GM18868 (cell line): Measurements from ENCODE around the gene SETBP1.

Source experiments
- ATAC-seq: cut with Tn5 transposase; IDR thresholded peaks from one replicate; pipeline ENCODE4 v1.9.1; 2021; ENCODE audit warnings: mild to moderate bottlenecking, moderate library complexity; ENCODE audit not compliant: unreplicated experiment

SETBP1 gene

DNA sequence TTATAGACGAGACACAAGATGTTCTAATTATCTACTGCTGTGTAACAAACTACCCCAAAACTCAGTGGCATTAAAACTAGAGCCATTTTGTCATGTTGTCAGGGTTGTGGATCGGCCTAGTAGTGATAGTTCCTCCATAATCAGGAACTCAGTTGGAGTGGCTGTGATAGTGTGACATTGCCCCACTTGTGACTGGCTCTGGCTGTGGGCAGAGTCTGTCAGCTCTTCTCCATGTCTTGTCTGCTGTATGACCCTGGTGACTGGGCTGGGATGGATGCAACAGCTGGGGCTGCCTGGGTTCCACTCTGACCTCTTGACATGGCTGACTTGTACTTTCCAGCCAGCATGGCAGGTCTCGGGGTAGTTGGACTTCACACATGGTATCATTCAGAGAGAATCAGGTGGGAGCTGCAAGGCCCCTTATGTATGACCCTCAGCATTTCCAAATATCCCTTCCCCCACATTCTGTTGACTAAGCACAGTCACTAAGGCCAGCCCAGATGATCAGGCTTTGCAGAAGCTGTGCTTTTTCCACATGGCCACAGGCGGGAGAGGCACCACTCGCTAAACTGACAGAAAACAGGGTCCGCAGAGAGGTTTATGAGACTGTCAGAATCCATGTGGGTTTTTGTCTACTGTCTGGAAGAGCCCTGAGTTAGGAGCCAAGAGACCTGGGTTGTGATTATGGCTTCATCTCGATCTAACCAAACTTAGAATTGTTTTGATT lies 50.3 kb downstream of the SETBP1 start:
- no peak for ATAC-seq

DNA sequence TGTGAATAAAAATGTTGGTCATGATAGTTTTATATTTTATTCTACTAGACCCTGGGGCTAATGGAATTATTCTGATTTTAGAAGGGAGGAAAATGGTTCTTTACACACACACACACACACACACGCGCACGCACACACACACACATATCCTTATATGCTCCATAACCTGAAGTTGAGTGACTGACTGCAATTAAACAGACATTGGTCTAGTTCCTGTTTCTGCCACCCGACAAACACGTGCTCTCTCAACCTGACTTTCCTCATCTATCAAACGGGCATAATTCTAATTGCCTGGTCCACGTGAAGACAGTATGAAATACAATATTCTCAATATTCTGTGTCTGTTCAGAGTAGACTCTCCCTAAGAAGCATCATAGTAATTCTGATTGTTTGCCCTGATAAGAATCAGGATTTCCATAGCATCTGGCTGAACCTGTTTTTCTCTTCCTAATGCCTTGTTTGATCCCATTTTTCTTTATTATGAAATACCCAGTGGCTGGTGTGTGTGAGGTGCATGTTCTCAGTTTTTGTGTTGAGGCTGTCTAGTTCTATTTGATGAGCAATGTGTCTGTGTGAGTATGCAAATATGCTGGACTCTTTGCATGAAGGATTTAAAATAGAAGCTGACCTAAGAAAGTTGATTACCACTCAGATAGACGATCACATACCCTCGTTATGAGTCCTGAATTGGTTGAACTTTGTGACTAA lies 51.0 kb downstream of the SETBP1 start:
- peak; percentile 54 for ATAC-seq

DNA sequence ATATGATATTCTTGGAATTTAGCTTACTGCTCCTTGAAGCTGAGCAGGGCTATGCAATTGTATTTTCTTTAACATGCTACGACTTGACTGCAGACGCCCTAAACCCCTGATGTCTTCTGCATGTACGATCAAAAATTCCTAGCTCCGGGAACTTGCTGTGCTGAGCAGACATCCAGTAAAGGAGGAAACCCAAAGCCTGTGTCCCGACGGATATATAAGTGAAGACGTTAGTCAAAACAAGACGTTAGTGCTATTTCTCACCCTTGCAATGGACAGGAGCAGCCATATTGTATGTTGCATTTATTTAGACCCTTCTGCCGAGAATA lies 51.5 kb downstream of the SETBP1 start:
- ATAC-seq, result no peak

DNA sequence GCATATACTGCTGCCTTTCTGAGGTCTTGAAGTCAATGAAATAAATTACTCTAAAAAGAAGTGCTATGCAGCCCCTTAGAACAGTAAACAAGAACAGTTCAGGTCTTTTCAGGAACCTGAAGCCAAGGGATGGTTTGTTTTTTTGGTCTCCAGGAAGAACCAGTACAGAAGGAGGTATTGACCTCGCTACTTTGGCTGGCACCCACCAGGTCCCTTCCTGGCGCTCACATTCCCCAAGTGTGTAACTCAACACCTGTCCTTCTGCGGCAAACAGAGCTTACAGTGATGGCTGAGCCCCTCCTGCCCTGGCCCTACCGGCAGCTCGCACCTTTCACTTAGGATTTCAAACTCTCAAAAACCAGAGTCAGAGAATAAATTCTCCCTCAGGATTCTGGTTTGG lies 51.9 kb downstream of the SETBP1 start:
- no peak for ATAC-seq

DNA sequence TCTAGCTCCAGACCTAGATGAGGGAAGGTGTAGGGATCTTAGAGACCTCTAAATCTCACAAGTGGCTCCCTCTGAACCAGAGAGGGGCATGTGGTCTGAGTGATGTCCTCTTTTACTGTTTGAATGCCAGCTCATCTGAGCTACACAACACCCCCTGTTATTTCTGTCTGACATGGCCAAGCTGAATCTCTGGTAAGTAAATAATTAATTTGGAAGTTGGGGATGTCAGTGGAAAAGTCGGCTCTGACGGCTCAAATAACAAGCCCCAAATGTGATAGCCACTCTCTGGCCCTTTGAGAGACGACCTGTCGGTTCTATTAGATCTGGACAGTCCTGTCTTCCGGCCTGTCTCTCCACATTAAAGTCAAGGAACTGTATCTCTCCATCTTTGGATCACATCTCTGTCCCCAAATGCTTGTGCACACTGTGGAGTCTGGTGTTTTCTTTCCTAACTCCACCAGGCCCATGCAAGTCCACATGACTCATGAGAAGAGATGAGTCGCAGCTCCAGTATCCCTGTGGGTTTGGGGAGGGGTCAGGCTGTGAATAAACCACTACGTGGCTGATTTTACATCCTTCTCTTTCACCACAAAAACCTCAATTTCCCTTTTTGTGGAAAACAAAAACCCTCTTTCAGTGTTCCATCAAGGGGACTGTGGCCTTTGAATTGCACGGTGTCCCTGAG lies 52.5 kb downstream of the SETBP1 start:
- ATAC-seq, result no peak

DNA sequence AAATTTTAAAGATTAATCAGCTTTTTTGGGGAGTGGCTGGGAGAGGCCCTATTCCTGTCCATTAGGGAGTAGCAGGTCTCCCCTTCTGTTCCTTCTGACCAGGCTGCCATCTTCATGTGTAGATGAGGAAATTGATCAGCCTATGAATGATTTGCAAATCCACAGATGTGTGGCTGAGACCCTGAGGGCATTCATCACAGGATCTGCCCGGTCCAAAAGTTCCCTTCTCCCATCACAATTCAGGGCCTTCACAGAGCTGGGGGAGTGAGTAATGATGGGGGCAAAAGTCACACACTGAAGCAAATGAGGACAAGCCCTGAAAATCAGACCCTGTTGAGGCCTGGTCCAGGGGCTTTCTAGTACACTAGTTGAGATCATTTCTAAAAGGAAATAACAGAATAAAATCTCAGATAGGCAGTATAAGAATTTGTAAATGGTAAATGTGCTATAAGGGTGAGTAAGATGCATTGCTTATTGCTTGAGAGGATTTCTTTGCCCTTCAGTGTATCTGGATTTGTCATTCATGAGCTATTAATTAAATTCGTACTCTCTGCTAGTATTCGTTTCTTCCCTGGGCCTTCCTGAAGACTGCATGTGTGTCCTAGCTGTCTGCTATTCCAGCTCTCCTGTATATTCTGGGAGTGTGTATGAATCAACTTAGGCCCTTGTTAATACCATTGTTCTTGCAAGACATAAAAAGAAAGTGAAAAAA lies 53.2 kb downstream of the SETBP1 start:
- no peak for ATAC-seq

DNA sequence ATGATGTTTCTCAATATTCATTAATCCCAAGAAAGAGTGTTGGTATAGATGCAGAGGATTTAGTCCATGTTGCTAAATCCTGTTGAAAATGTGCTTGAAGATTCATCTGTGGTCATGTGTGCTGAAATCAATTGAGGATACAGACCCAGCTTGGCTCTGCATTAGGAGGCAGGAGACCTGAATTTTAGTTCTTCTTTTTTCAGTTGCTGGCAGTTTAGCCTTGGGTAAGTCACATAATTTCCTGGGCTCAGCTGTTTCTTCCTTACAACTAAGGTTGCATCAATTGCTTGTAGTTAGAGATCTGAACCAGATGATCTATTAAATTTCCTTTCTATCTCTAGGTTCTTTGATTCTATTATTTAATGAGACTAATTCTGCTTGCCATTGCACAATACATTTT lies 54.4 kb downstream of the SETBP1 start:
- no peak for ATAC-seq

DNA sequence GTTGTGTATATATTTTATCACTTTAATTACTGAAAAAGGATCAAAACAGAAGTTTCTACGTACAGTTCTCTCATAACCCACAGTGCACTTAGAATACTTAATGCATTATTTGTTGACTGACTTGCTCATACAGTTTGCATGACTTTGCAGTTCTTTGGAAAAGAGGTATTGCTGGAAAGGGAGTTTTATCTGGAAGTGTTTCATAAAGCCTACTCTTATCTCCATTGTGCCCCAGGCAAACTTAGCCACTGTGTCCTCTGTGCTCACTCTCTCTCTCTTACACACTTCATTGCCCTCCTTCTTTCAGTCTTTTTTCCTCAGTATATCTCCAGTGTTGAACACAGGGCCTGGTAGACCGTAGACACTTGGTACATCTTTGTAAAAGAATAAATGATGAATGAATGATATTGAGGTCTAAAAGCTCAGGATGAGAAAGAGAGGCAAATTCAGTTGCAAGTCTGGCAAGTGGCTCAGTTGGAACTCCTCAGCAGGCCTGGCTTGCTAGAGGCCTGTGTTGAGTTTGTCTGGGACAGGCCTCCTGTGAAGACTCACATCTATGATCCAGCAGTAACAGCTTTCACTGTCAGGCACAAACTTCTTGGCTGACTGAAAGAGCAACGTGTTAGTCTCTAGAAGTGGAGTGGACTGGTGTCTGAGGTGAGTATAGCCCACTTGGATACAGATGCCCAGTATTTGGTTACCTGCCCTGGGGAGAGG lies 56.1 kb downstream of the SETBP1 start:
- ATAC-seq, result no peak

DNA sequence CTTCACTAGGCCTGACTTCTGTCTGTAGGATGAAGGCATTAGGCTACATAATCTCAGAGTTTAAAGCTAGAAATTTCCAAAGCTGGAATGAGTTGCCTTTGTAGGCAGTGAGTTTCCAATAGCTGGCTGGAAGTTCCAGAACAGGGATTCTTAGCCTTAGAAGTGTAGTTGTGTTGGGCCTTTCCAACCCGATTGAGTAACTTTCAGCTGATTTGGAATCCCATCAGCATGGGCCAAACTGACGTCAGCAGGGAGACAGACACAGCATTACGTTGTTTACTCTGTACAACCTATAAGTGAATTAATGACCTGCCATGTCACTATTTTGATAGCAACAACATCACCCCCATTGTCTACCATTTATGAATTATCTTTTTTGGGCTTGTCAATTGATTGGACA lies 56.9 kb downstream of the SETBP1 start:
- ATAC-seq, result no peak

DNA sequence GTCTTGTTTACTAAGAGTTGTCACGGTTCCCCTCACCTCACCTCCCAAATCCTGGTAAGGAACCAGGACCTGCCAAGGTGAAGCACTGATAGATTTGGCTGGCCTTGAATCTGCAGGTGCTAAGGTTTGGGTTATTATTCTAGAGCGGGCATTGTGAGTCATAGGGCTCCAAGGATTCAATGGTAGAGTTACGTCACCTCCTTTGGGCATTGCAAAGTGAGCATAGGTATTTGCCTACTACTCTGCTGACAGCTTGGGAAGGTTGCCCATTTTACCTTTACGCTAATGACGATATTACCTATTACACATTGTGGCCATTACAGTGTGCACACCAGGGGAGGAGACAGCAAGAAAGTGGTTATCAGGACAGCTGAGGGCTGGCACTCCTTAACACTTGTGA lies 59.3 kb downstream of the SETBP1 start:
- no peak for ATAC-seq

DNA sequence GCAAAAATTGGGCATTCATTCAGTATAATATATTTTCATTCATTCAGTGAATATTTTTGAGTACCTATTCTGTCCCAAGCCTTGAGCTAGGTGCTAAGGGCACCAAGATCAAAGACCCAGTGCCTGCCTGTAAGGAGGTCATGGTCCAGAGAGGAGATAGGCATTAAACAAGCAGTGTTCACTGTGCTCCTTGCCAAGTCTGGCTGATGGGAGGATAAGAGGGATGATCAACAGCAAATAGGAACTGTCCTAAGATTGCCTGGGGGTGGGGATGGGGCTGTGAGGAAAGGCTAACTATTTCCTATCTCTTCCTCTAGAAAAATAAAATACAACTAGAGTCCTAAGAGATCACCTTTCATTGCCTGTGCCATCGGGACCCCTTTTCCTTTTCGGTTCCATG lies 60.4 kb downstream of the SETBP1 start:
- no peak for ATAC-seq

DNA sequence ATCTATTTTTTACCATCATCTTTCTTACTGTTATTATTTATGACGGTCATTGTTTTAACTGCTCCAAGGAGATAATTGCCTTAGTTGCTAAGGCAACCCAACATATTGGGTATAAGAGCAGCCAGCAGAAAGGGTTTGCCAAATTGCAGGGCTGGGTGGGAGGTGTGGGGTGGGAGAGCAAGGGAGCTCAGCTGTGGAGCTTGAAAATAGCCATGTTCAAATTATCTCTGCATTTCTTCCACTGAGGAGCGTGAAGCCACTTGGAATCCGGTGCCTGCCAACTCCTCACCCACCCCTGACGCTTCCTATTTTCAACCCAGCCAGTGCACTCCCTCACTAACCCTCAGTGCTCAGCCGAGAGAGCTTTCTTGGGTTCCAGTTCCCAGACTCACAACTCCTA lies 60.8 kb downstream of the SETBP1 start:
- ATAC-seq, result no peak

DNA sequence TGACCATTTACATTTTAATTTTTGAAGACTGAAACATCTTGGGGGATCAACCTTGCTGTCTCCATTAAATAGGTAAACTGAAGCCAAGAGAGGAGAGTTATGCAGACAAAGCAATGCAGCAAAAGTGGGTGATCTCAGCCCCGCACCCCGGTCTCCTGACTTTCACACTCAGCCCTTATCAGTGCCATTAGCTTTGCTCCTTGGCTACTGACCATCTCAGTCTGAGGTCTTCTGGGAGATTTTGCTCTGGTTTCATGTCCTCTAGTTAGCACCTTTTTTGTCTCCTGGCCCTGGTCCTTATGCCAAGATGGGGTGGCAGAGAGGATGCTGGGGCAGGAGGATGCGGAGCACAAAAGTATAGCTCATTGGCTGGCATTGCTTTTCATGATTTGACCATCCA lies 61.4 kb downstream of the SETBP1 start:
- ATAC-seq, result no peak

DNA sequence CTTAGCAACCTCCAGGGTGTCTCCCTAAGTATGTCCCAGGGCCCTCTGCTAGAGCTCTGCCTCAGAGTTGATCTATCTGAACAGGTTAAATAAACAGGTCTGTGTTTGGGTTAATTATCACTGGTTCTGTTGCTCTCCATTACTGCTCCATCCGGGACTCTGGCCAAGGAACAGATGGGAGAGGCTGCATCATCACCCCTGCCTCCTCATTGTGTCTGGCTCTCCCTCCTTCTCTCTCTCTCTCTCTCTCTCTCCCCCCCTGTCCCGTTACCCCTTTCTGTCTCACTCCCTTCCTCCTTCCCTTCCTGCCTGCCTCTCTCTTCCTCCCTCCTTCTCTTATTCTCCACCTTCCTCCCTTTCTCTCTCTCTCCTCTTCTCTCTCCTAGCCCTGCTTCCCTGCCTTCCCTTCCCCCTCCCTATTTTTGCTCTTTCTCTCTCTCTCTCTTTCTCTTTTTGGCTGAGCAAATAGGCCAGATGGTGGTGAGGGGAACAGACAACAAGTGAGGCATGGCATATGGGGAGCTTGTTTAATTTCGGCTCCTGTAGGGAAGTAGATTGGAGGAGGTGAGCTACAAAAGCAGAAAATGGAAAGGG lies 62.1 kb downstream of the SETBP1 start:
- ATAC-seq, result no peak

DNA sequence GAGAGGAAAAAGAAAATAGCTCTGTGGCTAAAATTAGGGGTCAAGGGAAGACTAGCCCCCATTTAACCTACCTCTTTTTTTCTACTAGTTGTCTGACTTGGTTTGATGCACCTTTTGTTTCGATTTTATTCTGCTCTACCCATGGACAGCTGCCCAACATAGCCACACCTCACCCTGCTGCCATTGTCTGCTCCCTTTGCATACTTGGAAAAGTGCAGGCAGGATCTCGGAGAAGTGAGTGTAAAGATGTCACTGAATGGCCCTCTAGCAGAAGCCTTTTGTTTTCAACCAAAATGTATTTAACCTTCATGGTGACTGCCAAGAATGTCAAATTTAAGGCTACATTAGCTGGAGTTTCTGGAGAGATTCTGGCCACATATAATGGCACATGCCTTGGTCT lies 62.9 kb downstream of the SETBP1 start:
- no peak for ATAC-seq

DNA sequence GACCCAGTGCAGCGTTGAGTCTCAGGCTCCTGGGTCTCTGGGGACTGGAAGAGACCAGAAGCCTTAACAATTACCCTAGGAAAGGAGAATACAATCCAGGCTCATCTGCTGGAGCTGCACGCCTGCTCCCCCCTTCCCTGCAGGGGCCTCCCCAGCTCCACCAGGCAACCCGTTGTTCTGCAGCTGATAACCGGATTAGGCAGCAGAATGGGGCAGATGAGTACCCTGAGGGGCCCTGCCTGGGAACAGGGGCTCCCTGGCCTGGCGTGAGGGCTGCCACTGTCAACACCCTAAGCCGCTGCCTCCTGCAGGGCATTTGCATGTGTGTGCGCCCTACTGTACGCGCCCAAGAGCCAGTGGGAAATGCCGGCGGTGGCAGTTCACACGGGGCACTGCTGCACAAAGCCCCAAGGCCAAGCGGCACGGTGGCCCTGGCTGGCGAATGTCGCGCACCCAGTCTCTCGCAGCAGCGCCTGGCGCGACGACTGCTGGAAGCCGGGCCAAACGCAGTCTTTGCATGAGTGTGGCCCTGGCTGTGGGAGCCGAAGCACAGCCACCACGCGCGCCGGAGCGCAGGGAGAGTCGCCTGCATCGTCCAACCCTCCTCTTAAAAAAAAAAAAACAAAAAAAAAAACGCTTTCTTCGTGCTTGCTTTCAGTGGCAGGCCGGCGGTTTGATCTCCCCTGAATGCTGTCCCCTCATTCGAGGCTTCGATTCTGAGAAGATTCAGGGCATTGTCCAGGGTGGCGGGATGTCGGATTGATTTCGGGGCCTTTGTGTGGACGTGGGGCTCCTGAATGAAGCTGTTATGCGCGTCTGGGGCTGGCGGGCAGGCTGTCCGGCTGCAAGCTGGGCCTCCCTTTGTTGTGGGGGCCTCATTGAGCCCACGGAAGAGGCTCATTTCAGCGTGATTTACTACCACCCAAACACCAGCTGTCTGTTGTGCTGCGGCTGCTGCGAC lies 63.8 kb downstream of the SETBP1 start:
- ATAC-seq, result no peak

DNA sequence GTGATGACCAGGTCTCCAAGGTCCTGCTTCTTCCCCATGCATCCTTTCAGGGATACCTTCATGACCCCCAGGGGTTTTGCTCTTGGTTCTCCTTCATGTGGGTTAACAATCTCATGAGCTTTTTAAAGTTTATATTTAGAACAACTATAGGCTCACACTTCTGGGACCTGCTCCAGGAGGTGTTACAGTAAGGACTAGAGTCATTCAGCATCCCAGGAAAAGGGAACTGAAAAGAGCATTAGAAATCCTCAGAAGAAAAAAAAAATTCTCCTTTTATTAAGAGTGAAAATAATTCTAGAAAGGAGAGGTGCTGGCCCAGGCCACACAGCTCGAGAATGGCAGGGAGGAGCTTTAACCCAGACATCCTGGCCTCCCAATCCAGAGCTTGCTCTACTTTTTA lies 66.5 kb downstream of the SETBP1 start:
- ATAC-seq, result no peak

DNA sequence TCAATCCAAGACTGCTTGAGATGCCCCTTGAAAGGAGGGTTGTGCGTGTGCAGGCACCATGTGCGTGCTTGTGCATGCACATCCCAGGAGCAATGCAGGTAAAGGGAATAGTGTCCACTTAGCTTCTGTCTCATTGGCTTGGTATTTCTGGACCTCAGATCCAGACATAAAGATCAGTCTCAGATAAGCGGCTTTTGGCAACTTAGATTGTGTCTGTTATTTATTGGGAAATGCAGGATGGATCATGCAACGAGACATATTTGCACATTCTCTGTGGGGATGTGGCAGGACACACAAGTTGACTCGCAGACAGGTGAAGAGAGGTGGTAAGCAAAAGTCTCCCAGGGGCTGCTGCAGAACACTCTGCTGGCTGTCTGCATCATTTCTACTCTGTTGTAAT lies 67.9 kb downstream of the SETBP1 start:
- ATAC-seq, result no peak

DNA sequence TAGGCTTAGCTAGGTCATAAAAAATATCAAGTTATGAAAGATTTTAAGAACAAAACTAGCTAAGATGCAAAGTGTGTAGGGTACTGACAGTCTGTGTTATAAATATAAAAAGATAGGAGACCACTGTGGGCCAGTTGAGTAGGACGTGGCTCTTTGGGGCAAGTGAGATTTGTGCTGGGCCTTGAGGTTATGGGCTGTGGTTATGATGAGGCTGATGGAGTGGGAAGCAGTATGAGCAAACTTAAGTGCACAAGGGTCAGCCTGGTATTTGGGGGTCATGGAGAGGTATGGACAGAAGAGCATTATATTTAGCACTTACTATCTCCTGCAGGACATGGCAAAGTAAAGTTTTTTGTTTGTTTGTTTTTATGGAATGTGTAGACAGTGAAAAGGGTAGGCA lies 70.1 kb downstream of the SETBP1 start:
- ATAC-seq, result no peak

DNA sequence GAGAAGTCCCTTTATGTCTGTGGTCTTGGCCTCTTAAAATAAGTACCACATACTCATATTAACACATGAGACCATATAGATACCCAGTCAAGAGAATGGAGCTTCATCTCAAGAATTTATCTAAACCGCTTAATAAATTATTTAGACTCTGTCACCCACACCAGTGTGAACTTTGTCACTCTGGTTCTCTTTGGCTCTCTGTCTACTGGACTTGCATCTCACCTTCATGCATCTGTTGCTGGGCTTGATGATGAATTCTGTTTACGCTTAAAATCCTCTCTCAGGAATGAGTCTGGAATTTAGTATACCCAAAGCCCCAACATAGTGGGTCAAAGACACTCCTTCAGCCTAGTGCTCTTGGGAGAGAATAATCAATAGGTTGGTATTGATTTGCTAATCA lies 73.9 kb downstream of the SETBP1 start:
- ATAC-seq, result no peak
